ENCODE data around the gene FRMD5. TPM values are rescaled to one million over a fixed set of nuclear protein-coding genes. Genes with fewer than 3 reads are reported as not detected.

Gene FRMD5
- total RNA-seq, 1 experiment from 2014 or later: 3.9 TPM

DNA sequence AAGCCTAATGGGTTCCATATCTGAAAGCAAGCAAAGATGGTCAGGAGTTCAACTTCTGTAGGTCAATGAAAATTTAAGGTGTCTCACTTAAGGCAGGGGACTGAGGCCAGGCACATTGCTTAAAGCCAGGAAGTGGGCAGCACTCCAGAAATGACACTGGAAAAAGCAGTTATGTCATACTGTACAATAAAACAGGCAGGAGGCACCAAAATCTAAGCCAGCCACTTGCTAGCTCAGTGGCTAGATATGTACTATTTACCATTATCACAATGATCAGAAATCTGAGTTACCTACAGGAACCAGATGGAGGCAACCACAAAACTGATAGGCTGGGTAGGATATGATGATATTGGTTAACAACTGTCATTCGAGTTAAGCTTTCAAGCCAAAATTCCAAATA lies 57.3 kb downstream of the FRMD5 start:
- H3K23me2 ChIP-seq (ENCODE audit: insufficient read length, low read depth, low read length, poor library complexity, severe bottlenecking): no peaks in the 10 kb centered on the region
- H2BK120ac ChIP-seq (ENCODE audit: low read depth, low read length, poor library complexity, severe bottlenecking): no peak overlapping the region
- H3T11ph ChIP-seq (ENCODE audit: low read length): no peak overlapping the region
- Mint-ChIP-seq H3K27ac (no peak overlapping the region; a peak in 1 of 7 replicates), H3K27me3 (ENCODE audit: low read depth) (no peaks in the 10 kb centered on the region), H3K4me1 (peaks cover 2 to 3% of the 10 kb centered on the region in 2 experiments; a peak in 1 of 4 replicates), H3K36me3 (ENCODE audit: insufficient read depth in 1 of 3, low read depth in 3 of 3) (no peaks in the 10 kb centered on the region), H3K9me3 (no peaks in the 10 kb centered on the region), H3K4me3 (no peak overlapping the region)
- no peak overlapping the region for H2BK15ac ChIP-seq (ENCODE audit: low read depth, low read length)
- 0 out of 2 replicates have a peak, but pooled peaks cover 2% of the 10 kb centered on the region for H3K79me2 ChIP-seq (ENCODE audit: insufficient read depth, low read length)
- no peaks in the 10 kb centered on the region for H3K27me3 ChIP-seq (ENCODE audit: insufficient read depth, low read length)
- H3K4me2 ChIP-seq (ENCODE audit: insufficient read depth, insufficient read length, low read length): no peak overlapping the region
- no peak overlapping the region for H2AFZ ChIP-seq (ENCODE audit: low read length)
- H2BK20ac ChIP-seq (ENCODE audit: low read depth, low read length, poor library complexity, severe bottlenecking): no peak overlapping the region
- H3K9ac ChIP-seq (ENCODE audit: extremely low read depth, insufficient read length, low read length): no peak overlapping the region
- no peaks in the 10 kb centered on the region for H3K4me1 ChIP-seq (ENCODE audit: insufficient read depth, low read length)
- TF ChIP-seq, protein P1, sequence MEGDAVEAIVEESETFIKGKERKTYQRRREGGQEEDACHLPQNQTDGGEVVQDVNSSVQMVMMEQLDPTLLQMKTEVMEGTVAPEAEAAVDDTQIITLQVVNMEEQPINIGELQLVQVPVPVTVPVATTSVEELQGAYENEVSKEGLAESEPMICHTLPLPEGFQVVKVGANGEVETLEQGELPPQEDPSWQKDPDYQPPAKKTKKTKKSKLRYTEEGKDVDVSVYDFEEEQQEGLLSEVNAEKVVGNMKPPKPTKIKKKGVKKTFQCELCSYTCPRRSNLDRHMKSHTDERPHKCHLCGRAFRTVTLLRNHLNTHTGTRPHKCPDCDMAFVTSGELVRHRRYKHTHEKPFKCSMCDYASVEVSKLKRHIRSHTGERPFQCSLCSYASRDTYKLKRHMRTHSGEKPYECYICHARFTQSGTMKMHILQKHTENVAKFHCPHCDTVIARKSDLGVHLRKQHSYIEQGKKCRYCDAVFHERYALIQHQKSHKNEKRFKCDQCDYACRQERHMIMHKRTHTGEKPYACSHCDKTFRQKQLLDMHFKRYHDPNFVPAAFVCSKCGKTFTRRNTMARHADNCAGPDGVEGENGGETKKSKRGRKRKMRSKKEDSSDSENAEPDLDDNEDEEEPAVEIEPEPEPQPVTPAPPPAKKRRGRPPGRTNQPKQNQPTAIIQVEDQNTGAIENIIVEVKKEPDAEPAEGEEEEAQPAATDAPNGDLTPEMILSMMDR (conservative IDR thresholded peaks at IDR 0.05): no peak
- no peak overlapping the region for H3K27ac ChIP-seq (ENCODE audit: insufficient read length, low read depth, low read length)
- H3K23ac ChIP-seq (ENCODE audit: insufficient read length, low read depth, low read length): no peak overlapping the region
- H2BK12ac ChIP-seq (ENCODE audit: insufficient read length, low read depth, low read length): no peak overlapping the region
- no CpG with 5 or more reads among the region's 1 CpG for WGBS (ENCODE audit: extremely low coverage, insufficient read length, low lambda C conversion rate)
- no peak overlapping the region for H4K5ac ChIP-seq (ENCODE audit: insufficient read length, low read depth, low read length)
- H3K79me1 ChIP-seq (ENCODE audit: insufficient read depth, low read depth, low read length, poor library complexity, severe bottlenecking): no peaks in the 10 kb centered on the region
- H2AK5ac ChIP-seq (ENCODE audit: insufficient read length, low read length): no peak overlapping the region
- H2BK5ac ChIP-seq (ENCODE audit: insufficient read length, low read length): no peak overlapping the region
- H3K56ac ChIP-seq (ENCODE audit: insufficient read length, low read depth, low read length): no peak overlapping the region
- no peaks in the 10 kb centered on the region for H4K20me1 ChIP-seq (ENCODE audit: control insufficient read depth, insufficient read depth, insufficient read length)
- H3K9me3 ChIP-seq (ENCODE audit: control insufficient read depth, low read depth, low read length): no peaks in the 10 kb centered on the region
- no peak for DNase-seq
- no peak overlapping the region for H4K91ac ChIP-seq (ENCODE audit: insufficient read length, low read depth, low read length)
- H3K14ac ChIP-seq (ENCODE audit: insufficient read depth, low read length): no peak overlapping the region
- no peak overlapping the region for H3K4ac ChIP-seq (ENCODE audit: low read depth, low read length)
- no peak overlapping the region for H3K18ac ChIP-seq (ENCODE audit: insufficient read length, low read depth, low read length)
- H4K8ac ChIP-seq (replicated peaks; ENCODE audit: insufficient read length, low read depth, low read length): no peak overlapping the region
